ENCODE data around the gene PAOX.

- TF ChIP-seq POLR2AphosphoS5 (IDR thresholded peaks at IDR 0.05; ENCODE audit: insufficient read depth in 1 of 2, low read depth in 1 of 2): no peak
- TF ChIP-seq, protein P1, sequence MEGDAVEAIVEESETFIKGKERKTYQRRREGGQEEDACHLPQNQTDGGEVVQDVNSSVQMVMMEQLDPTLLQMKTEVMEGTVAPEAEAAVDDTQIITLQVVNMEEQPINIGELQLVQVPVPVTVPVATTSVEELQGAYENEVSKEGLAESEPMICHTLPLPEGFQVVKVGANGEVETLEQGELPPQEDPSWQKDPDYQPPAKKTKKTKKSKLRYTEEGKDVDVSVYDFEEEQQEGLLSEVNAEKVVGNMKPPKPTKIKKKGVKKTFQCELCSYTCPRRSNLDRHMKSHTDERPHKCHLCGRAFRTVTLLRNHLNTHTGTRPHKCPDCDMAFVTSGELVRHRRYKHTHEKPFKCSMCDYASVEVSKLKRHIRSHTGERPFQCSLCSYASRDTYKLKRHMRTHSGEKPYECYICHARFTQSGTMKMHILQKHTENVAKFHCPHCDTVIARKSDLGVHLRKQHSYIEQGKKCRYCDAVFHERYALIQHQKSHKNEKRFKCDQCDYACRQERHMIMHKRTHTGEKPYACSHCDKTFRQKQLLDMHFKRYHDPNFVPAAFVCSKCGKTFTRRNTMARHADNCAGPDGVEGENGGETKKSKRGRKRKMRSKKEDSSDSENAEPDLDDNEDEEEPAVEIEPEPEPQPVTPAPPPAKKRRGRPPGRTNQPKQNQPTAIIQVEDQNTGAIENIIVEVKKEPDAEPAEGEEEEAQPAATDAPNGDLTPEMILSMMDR (IDR thresholded peaks at IDR 0.05): no peak
Observed at GRCh38 chr10:133355991-133356390, 23.1 kb upstream of the PAOX start.
